PC-9 (cell line): Measurements from ENCODE around the gene NBEAL2. TPM values are rescaled to one million over a fixed set of nuclear protein-coding genes. Genes with fewer than 3 reads are reported as not detected.

Experiments
- BruUV-seq: library from RNA; stranded (reverse); fragments of 400-500 nt; replicated peaks from 2 replicates; lab custom pipeline; 2021; lab: Mats Ljungman, UMichigan
- CTCF ChIA-PET: fragments of 300-600 bp; sonication (Branson Sonifier 250); formaldehyde crosslinking; loops from one replicate; lab custom pipeline; 2022; ENCODE audit warnings: antibody characterized with exemption; lab: Charles Lee
- POLR2A ChIA-PET: fragments of 300-600 bp; sonication (Branson Sonifier 250); formaldehyde crosslinking; loops from one replicate; lab custom pipeline; 2022; ENCODE audit warnings: antibody characterized with exemption; ENCODE audit not compliant: unreplicated experiment; lab: Charles Lee
- DNase-seq, 2 experiments: peaks; one replicate each; pipeline versions ENCODE4 v3.0.0 to v3.0.0-alpha.2; 2015 to 2022; ENCODE audit warnings: mixed read lengths in 1 of 2
- H2AFZ ChIP-seq: fragments of 200-600 bp; sonication (generic); 2 replicates; pipeline ENCODE4 v1.8.1; 2017; ENCODE audit warnings: antibody characterized with exemption
- H3F3A ChIP-seq: fragments of 200-600 bp; sonication (generic); 2 replicates; pipeline ENCODE4 v1.8.1; 2017; ENCODE audit warnings: antibody characterized with exemption, mild to moderate bottlenecking, low read depth; ENCODE audit not compliant: insufficient read depth
- H3K27ac ChIP-seq: fragments of 200-600 bp; sonication (generic); 2 replicates; pipeline ENCODE4 v1.6.1; 2016; ENCODE audit warnings: mixed run types
- H3K27me3 ChIP-seq: fragments of 200-600 bp; sonication (generic); 2 replicates; pipeline ENCODE4 v1.6.1; 2016; ENCODE audit warnings: low read depth, mixed run types; ENCODE audit not compliant: insufficient read depth
- H3K36me3 ChIP-seq: fragments of 200-600 bp; sonication (generic); 2 replicates; pipeline ENCODE4 v1.6.1; 2016; ENCODE audit warnings: low read depth, mixed run types
- H3K4me1 ChIP-seq: fragments of 200-600 bp; sonication (generic); replicated peaks from 2 replicates; pipeline ENCODE4 v1.6.1; 2016; ENCODE audit warnings: mixed run types; ENCODE audit not compliant: insufficient read depth
- H3K4me2 ChIP-seq: fragments of 200-600 bp; sonication (generic); 2 replicates; pipeline ENCODE4 v1.6.1; 2017; ENCODE audit warnings: mixed run types
- H3K4me3 ChIP-seq: fragments of 200-600 bp; sonication (generic); 2 replicates; pipeline ENCODE4 v1.6.1; 2016; ENCODE audit warnings: mixed run types
- H3K79me2 ChIP-seq: fragments of 200-600 bp; sonication (generic); 2 replicates; pipeline ENCODE4 v1.6.1; 2017; ENCODE audit warnings: low read depth, mixed run types
- H3K9me2 ChIP-seq: fragments of 200-600 bp; sonication (generic); 2 replicates; pipeline ENCODE4 v1.8.1; 2017; ENCODE audit warnings: mild to moderate bottlenecking; ENCODE audit not compliant: insufficient read depth
- H3K9me3 ChIP-seq: fragments of 200-600 bp; sonication (generic); 2 replicates; pipeline ENCODE4 v1.8.1; 2016; ENCODE audit warnings: low read depth; ENCODE audit not compliant: insufficient read depth
- H4K20me1 ChIP-seq: fragments of 200-600 bp; sonication (generic); 2 replicates; pipeline ENCODE4 v1.8.1; 2017; ENCODE audit not compliant: insufficient read depth
- EZH2 ChIP-seq: fragments of 200-600 bp; sonication (generic); IDR thresholded peaks from 2 replicates; pipeline ENCODE4 v1.8.0; 2017; ENCODE audit warnings: antibody characterized with exemption, low read depth
- intact Hi-C: fragments of 100-400 bp; cut with micrococcal nuclease; formaldehyde crosslinking; loops from one replicate; pipeline ENCODE4 v1.10.0; 2022; ENCODE audit not compliant: unreplicated experiment
- total RNA-seq: library from RNA; stranded (reverse); gene quantifications from 2 replicates; pipeline ENCODE4 v1.2.3, GENCODE V29; 2021
- TF ChIP-seq, protein P1 (sequence below): fragments of 200-600 bp; sonication (generic); conservative IDR thresholded peaks from 2 replicates; pipeline ENCODE4 v1.6.1; 2017; ENCODE audit warnings: mixed run types, antibody characterized with exemption, mild to moderate bottlenecking, moderate library complexity

Gene NBEAL2
- total RNA-seq, 1 experiment from 2014 or later: 81.0 TPM

DNA sequence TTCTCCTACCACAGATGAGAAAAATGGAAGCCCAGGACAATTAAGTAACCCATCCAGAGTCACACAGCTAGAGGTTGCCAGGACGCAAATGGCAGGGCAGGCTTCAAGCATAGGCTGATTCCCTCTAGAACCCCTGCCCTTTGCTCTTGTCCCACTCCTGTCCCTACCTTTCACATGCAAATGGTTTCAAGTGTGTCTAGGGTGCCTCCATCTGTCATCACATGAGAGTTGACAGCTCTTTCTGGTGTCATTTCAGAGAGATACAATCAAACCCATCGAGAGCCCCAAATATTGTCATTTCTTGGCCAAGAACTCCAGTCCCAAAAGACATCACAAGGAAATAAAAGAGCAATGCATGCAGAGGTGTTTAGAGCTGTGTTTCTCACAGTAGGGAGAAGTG lies 26.7 kb upstream of the NBEAL2 start:
- peaks cover 87% of the 10 kb centered on the region for H3K79me2 ChIP-seq
- H3K4me1 ChIP-seq: peaks cover 24% of the 10 kb centered on the region
- DNase-seq: no peak
- H4K20me1 ChIP-seq: peaks cover 87% of the 10 kb centered on the region
- H3F3A ChIP-seq: peaks cover 33% of the 10 kb centered on the region
- H2AFZ ChIP-seq: no peak overlapping the region
- H3K36me3 ChIP-seq: no peaks in the 10 kb centered on the region
- H3K27me3 ChIP-seq: no peaks in the 10 kb centered on the region
- ChIA-PET CTCF (interaction anchor here (0.6 kb wide), 1 partner anchor 323 kb away, joined by 9 read pairs; no protein-coding TSS in a partner anchor), POLR2A (no interaction called here)
- H3K9me3 ChIP-seq: no peaks in the 10 kb centered on the region
- no peak overlapping the region for H3K27ac ChIP-seq
- TF ChIP-seq EZH2: no peak
- TF ChIP-seq, protein P1, sequence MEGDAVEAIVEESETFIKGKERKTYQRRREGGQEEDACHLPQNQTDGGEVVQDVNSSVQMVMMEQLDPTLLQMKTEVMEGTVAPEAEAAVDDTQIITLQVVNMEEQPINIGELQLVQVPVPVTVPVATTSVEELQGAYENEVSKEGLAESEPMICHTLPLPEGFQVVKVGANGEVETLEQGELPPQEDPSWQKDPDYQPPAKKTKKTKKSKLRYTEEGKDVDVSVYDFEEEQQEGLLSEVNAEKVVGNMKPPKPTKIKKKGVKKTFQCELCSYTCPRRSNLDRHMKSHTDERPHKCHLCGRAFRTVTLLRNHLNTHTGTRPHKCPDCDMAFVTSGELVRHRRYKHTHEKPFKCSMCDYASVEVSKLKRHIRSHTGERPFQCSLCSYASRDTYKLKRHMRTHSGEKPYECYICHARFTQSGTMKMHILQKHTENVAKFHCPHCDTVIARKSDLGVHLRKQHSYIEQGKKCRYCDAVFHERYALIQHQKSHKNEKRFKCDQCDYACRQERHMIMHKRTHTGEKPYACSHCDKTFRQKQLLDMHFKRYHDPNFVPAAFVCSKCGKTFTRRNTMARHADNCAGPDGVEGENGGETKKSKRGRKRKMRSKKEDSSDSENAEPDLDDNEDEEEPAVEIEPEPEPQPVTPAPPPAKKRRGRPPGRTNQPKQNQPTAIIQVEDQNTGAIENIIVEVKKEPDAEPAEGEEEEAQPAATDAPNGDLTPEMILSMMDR: no peak
- no peaks in the 10 kb centered on the region for H3K9me2 ChIP-seq
- no peak overlapping the region for H3K4me2 ChIP-seq
- BruUV-seq: no TSS peak
- no peak overlapping the region for H3K4me3 ChIP-seq
- intact Hi-C loops: no loop called here

DNA sequence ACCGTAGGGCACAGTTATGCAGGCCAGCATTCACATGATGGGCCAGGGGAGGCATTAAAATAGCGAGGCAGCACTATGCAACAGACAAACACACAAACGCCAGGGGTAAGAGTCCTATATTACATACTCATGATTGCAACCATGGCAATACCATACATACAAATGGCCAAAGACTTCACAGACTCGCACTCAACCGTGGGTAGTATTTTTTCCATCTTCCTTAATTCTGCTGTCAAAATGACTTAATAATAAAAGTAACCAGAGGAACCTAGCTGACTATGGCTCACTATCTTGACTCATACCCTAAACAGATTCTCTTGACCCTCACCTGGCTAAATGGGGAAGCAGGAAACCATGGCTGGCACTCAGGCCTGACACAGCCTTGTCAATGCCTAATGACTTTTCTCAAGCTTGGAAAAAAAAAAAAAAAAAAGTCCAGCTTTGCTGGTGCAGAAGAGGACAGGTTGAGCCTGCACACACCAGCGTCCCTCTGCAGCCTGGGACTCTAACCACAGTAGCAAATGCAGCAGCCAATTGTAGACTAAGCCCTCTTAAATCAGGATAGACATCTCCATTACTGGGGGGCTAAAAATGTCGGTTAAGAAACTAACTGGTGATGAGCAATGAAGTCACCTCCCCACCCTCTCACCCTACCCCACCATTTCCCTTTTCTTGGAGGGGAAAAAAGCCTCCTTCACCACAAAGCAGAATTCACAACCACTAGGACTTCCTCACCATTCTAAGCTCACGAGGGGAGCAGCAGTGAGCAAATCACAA lies 26.0 kb upstream of the NBEAL2 start:
- no TSS peak for BruUV-seq
- CTCF ChIA-PET: interaction anchor here (0.6 kb wide), 1 partner anchor 323 kb away, joined by 9 read pairs; no protein-coding TSS in a partner anchor
- H2AFZ ChIP-seq: no peak overlapping the region
- no peak for TF ChIP-seq EZH2
- TF ChIP-seq, protein P1: no peak
- H3K36me3 ChIP-seq: no peaks in the 10 kb centered on the region
- H3K9me2 ChIP-seq: no peaks in the 10 kb centered on the region
- POLR2A ChIA-PET: interaction anchor here (0.5 to 0.6 kb wide), 3 partner anchors 18 to 522 kb away, joined by 3 to 10 read pairs (median 4); partner anchors contain the start of gene SCAP
- intact Hi-C loops: no loop called here
- H3K27me3 ChIP-seq: no peaks in the 10 kb centered on the region
- H3K4me3 ChIP-seq: no peak overlapping the region
- no peaks in the 10 kb centered on the region for H3K9me3 ChIP-seq
- peaks cover 93% of the 10 kb centered on the region for H3K79me2 ChIP-seq
- DNase-seq: no peak
- H3K27ac ChIP-seq: no peak overlapping the region
- H4K20me1 ChIP-seq: peaks cover 87% of the 10 kb centered on the region
- H3K4me2 ChIP-seq: no peak overlapping the region
- H3F3A ChIP-seq: peaks cover 27% of the 10 kb centered on the region
- H3K4me1 ChIP-seq: peaks cover 18% of the 10 kb centered on the region

DNA sequence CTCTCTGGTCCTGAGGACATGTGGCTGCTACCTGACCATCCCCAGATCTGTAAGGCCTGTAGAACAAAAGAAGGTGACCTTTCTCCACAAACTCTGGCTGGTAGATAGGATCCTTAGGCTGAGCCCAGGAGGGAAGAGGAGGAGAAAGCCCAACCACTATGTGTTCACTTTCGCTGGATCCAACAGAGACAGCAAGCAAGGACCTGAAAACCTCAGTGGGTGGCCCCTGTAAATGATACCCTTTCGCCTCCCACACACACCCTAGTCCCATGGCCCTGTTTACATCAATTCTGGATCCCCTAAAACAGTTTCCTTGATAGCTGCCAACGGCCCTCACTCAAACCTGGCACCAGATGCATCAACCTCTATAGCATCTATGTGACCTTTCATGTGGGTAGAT lies 25.3 kb upstream of the NBEAL2 start:
- POLR2A ChIA-PET: no interaction called here
- no peaks in the 10 kb centered on the region for H3K36me3 ChIP-seq

More for the DNA sequence above, 25.3 kb upstream of the NBEAL2 start:
- peaks cover 97% of the 10 kb centered on the region for H3K79me2 ChIP-seq
- H3K9me3 ChIP-seq: no peaks in the 10 kb centered on the region
- BruUV-seq: no TSS peak
- TF ChIP-seq EZH2: no peak
- TF ChIP-seq, protein P1: no peak
- intact Hi-C loops: no loop called here
- peaks cover 11% of the 10 kb centered on the region for H3K4me1 ChIP-seq
- no peaks in the 10 kb centered on the region for H3K9me2 ChIP-seq
- no peak overlapping the region for H3K4me2 ChIP-seq
- H3F3A ChIP-seq: peaks cover 19% of the 10 kb centered on the region; the same call in 1 of the 2 replicates
- H3K4me3 ChIP-seq: no peak overlapping the region
- H2AFZ ChIP-seq: no peak overlapping the region
- H4K20me1 ChIP-seq: peaks cover 88% of the 10 kb centered on the region
- no peaks in the 10 kb centered on the region for H3K27me3 ChIP-seq
- CTCF ChIA-PET: no interaction called here
- no peak overlapping the region for H3K27ac ChIP-seq
- no peak for DNase-seq
